NT2/D1 (cell line): ENCODE measurements around the gene NRXN3.
"Not testable (repeated sequence)": the region's sequence is repeated elsewhere in the genome, so short reads cannot be mapped to it uniquely, and the experiment has no call there.

Experiments
- DNase-seq: peaks from one replicate; pipeline ENCODE4 v3.0.0-alpha.2; 2011; ENCODE audit warnings: low read depth, low spot score
- H3K27me3 ChIP-seq: 2 replicates; pipeline ENCODE4 v1.6.0; 2011; ENCODE audit warnings: mild to moderate bottlenecking; ENCODE audit not compliant: insufficient read length, insufficient read depth
- H3K36me3 ChIP-seq: 2 replicates; pipeline ENCODE4 v1.6.1; 2011; ENCODE audit warnings: mild to moderate bottlenecking, low read length, mixed read lengths; ENCODE audit not compliant: insufficient read depth, insufficient read length
- H3K4me1 ChIP-seq: 2 replicates; pipeline ENCODE4 v1.5.1; 2011; ENCODE audit not compliant: insufficient read depth, insufficient read length
- H3K4me3 ChIP-seq: 2 replicates; pipeline ENCODE4 v1.5.1; 2011; ENCODE audit warnings: low read depth; ENCODE audit not compliant: insufficient read length
- H3K9ac ChIP-seq: 2 replicates; pipeline ENCODE4 v1.6.0; 2011; ENCODE audit warnings: low read depth; ENCODE audit not compliant: insufficient read length
- H3K9me3 ChIP-seq: 2 replicates; pipeline ENCODE4 v1.5.1; 2011; ENCODE audit warnings: mild to moderate bottlenecking, low read length; ENCODE audit not compliant: insufficient read depth
- SUZ12 ChIP-seq: IDR thresholded peaks from 2 replicates; pipeline ENCODE4 v1.6.1; 2011; ENCODE audit not compliant: insufficient read length, insufficient read depth; ENCODE audit errors: extremely low read depth
- YY1 ChIP-seq: IDR thresholded peaks from 2 replicates; pipeline ENCODE4 v1.6.1; 2011; ENCODE audit not compliant: insufficient read length, insufficient read depth
- ZNF274 ChIP-seq: IDR thresholded peaks from 2 replicates; pipeline ENCODE4 v1.6.1; 2011; ENCODE audit warnings: mild to moderate bottlenecking, low read depth, low read length

Gene NRXN3

DNA sequence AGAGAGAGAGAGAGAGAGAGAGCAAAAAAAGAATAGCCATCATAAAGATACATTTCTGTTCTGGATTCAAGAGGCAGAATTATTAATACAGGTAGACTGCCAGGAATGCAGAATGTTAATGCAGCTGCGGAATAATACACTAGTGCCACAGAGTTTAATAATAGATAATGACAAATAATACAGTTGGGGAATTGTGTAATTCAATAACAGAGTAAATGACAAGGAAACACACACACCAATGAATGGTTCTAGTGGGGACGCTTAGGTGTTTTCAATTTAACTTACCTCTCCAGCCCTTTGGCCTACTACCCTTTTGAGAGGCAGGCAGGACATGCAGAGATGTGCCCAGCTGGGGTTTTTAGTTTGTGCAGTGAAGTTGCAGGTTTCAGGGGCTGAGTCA is 313.9 kb downstream of the NRXN3 start:
- no peak overlapping the region for H3K9ac ChIP-seq
- H3K9me3 ChIP-seq, result no peaks in the 10 kb centered on the region
- no peaks in the 10 kb centered on the region for H3K4me1 ChIP-seq
- no peaks in the 10 kb centered on the region for H3K27me3 ChIP-seq
- no peaks in the 10 kb centered on the region for H3K36me3 ChIP-seq
- no peak overlapping the region for H3K4me3 ChIP-seq
- no peak for DNase-seq
- no peak for TF ChIP-seq SUZ12
- TF ChIP-seq ZNF274, result no peak
- no peak for TF ChIP-seq YY1

- Histone ChIP-seq H3K9me3 (no peaks in the 10 kb centered on the region), H3K4me3 (no peak overlapping the region), H3K36me3 (no peaks in the 10 kb centered on the region), H3K4me1 (no peaks in the 10 kb centered on the region), H3K9ac (no peak overlapping the region), H3K27me3 (no peaks in the 10 kb centered on the region)
- peak; percentile 30 for DNase-seq
- no peak for TF ChIP-seq SUZ12
- TF ChIP-seq YY1, result no peak
- no peak for TF ChIP-seq ZNF274
Measured at GRCh38 chr14:78486081-78486480, 315.9 kb downstream of the NRXN3 start.

DNA sequence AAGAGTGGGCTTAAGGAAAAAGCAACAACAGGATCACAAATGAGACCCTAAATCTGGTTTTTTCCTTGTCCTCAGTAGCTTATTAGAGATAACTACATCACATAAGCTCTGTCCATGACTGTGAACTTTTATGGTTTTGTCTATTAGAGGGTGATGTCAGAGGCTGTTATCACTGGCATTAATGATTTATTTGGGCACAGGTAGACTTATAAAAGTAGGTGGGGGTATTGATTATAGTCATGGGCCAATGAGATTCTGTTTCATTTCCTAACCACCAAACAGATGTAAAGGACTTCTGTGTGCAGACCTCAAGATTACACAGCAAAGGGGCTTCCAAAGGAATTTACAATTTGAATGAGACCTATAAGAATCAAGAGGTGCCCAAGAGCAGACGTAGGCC is 316.4 kb downstream of the NRXN3 start:
- DNase-seq, result no peak
- no peak overlapping the region for H3K4me3 ChIP-seq
- H3K27me3 ChIP-seq, result no peaks in the 10 kb centered on the region
- no peak for TF ChIP-seq YY1
- no peak for TF ChIP-seq ZNF274
- TF ChIP-seq SUZ12, result no peak
- H3K36me3 ChIP-seq, result no peaks in the 10 kb centered on the region
- H3K9me3 ChIP-seq, result no peaks in the 10 kb centered on the region
- no peak overlapping the region for H3K9ac ChIP-seq
- no peaks in the 10 kb centered on the region for H3K4me1 ChIP-seq

DNA sequence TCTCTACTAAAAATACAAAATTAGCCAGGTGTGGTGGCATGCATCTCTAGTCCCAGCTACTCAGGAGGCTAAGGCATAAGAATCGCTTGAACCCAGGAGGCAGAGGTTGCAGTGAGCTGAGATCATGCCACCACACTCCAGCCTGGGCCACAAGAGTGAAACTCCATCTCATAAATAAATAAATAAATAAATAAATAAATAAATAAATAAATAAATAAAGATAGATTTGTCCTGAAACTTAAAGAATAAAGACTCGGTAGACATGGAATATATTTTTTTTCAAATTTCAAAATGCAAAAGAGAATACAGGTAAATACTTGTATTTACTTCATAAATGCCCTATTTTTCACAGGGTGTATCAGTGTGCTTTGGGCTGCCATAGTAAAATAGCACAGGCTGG is 317.4 kb downstream of the NRXN3 start:
- DNase-seq, H3K27me3 ChIP-seq, H3K4me3 ChIP-seq, H3K9me3 ChIP-seq, H3K9ac ChIP-seq, H3K4me1 ChIP-seq, H3K36me3 ChIP-seq: not testable (repeated sequence)

- H3K36me3 ChIP-seq, result no peaks in the 10 kb centered on the region
- no peaks in the 10 kb centered on the region for H3K27me3 ChIP-seq
- no peak overlapping the region for H3K9ac ChIP-seq
- no peak overlapping the region for H3K4me3 ChIP-seq
- no peaks in the 10 kb centered on the region for H3K4me1 ChIP-seq
- TF ChIP-seq ZNF274 (no peak), SUZ12 (no peak), YY1 (no peak)
- no peak for DNase-seq
- H3K9me3 ChIP-seq, result no peaks in the 10 kb centered on the region
Measured at GRCh38 chr14:78488938-78489337, 318.8 kb downstream of the NRXN3 start.

GRCh38 chr14:78491048-78491447 is 320.9 kb downstream of the NRXN3 start:
- no peaks in the 10 kb centered on the region for H3K27me3 ChIP-seq
- no peaks in the 10 kb centered on the region for H3K36me3 ChIP-seq
- no peaks in the 10 kb centered on the region for H3K9me3 ChIP-seq
- no peak overlapping the region for H3K4me3 ChIP-seq
- no peak overlapping the region for H3K9ac ChIP-seq
- H3K4me1 ChIP-seq, result no peaks in the 10 kb centered on the region
- no peak for DNase-seq
- TF ChIP-seq SUZ12, result no peak
- TF ChIP-seq YY1, result no peak
- no peak for TF ChIP-seq ZNF274

DNA sequence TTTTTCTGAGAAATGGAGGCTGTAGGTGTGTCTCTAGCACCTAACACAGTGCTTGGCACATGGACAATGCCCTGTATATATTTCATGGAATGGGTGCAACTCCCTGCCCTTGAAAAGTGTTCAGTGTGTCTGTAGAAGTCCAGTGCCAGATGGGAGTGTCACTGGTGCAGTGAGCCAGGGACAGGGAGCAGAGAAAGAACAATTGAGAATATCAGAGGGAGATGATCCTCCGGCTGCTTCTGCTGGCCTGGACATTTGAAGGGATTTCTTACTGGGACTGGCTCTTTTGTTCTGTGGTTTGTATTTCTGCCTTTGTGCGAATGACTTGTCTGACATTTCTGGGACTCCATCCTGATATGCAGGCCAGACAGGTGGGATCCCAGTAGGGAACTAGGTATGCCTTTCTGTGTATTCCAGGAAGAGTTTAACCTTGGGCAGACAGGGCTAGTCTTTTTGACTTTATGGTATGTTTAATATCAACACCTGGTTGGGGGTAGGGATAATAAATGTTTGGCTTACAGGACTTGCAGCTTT is 328.0 kb downstream of the NRXN3 start:
- H3K36me3 ChIP-seq, result no peaks in the 10 kb centered on the region
- no peaks in the 10 kb centered on the region for H3K27me3 ChIP-seq
- DNase-seq, result no peak
- TF ChIP-seq ZNF274, result no peak
- TF ChIP-seq YY1, result no peak
- no peak for TF ChIP-seq SUZ12
- no peak overlapping the region for H3K9ac ChIP-seq
- H3K4me1 ChIP-seq, result no peaks in the 10 kb centered on the region
- H3K9me3 ChIP-seq, result no peaks in the 10 kb centered on the region
- no peak overlapping the region for H3K4me3 ChIP-seq

- no peaks in the 10 kb centered on the region for H3K27me3 ChIP-seq
- TF ChIP-seq ZNF274 (no peak), SUZ12 (no peak)
- no peak overlapping the region for H3K4me3 ChIP-seq
- no peaks in the 10 kb centered on the region for H3K4me1 ChIP-seq
- no peak overlapping the region for H3K9ac ChIP-seq
- H3K36me3 ChIP-seq, result no peaks in the 10 kb centered on the region
- H3K9me3 ChIP-seq, result no peaks in the 10 kb centered on the region
- DNase-seq, result no peak
Measured at GRCh38 chr14:78501909-78502308, 331.7 kb downstream of the NRXN3 start.
